Kasumi-1 (cell line): ENCODE data around the gene ABCC4.
A peak's percentile ranks its signal among the peaks of the same experiment; 100 is the strongest.
"Not testable (repeated sequence)": the region's sequence is repeated elsewhere in the genome, so short reads cannot be mapped to it uniquely, and the experiment has no call there.

Source experiments
- DNase-seq, 2 experiments: peaks; one replicate each; lab custom pipeline; 2025; lab: John Stamatoyannopoulos, UW

ABCC4 gene

DNA sequence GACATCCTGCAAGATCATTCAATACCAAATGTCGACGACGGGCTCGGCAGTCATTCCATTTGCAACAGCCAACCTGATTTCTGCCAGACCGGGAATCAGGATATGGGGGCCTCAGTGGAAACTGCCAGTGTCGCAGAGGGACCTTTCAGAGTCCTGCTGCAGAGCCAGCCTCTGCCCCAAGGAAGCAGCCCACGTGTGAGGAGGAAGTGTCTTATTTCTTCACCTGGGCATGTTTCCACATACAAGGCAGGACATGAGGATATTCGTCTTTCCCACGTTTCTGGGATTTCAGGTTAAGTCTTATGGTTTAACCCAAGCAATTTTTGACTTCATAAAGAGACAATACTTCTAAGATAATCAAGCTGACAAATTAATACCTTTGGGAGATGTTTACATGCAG is 69.9 kb downstream of the ABCC4 start:
- no peak for DNase-seq

DNA sequence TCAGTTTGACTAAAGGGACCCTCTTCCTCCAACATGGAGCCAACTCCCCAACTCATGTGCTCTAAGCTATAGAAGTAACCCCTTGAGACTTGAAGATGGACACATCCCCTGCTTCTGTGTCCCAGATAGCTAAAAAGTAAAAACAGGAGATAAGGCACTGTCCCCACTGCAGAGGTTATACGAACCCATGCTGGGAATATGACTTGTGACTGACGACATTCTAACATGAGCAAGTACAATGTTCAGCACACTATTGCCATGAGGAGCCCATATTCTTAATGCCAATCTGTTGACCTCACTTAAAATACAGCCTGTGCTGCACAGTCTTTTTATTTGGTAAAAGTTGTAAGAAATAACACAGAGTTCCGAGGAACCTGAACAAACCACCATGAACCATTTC is 71.4 kb downstream of the ABCC4 start:
- no peak for DNase-seq

DNA sequence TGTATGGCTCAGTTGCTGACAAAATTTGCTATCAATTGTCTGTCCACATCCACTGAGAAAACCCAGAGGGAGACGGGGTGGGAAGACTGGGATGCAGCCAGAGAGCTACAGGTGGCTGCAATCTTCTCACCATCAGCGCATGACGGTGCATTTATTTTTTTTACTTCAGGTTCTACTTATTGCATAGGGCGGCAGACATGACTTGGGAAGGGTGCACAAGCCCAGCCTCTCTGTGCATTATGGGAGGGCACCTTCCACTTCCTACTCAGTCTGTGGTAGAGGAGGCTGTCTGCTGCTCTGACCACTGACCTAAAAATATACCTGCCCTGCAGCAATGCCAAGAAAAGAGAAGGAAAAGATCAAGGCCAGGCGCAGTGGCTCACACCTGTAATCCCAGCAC is 73.1 kb downstream of the ABCC4 start:
- peak in 1 of 2 experiments; percentile 12 for DNase-seq

DNA sequence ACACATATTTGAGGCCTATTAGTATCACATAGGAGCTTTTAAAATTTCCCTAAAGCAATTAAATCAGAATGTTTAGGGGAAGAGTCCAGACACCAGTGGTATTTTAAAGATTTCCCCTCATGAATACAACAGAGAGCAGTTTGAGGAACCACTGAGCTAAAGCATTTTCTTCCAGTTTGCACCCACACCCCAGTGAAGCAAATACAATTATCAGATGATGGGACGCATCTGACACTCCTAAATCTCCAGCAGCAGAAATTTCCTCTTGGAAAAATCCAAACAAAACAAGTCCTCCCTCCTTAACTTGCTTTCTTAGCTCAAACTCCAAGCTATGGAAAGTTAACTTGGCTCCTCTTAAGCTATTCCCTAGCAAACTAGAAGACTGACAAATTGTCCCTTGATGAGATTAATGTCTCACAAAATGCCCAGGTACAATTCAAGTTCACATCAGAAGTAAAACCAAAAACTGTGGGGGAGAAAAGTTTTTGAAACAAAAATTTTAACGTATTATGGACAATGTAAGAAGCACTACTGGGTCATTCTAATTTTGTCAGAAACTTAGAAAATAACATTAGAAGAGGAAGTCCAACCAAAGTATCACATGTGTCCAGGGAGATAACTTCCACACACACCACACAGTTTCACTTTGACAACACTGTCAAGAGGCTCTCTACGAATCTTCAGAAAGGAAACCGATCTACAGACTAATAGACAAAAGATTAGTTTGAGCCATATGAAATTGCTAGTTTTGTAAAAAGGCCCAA is 74.1 kb downstream of the ABCC4 start:
- DNase-seq: peak; percentile 61 to 82

- DNase-seq: no peak
Measured at GRCh38 chr13:95226476-95226875, 74.8 kb downstream of the ABCC4 start.

DNA sequence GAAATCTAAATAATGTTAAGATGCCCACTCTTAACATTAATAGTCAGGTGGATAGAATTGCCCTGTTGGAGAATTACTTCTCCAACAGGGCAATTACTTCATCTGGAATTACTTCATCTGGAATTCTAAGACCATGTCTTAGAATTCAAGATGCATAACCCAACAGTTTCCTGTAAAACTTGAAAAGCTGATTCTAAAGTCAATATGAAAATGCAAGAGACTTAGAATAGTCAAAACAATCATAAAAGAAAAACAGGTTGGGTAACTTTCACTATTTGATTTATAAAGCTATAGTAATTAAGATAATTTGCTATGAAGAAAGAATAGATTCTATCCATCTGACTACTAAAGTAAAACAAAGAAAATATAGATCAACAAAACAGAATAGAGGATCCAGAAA is 75.2 kb downstream of the ABCC4 start:
- DNase-seq: no peak

DNA sequence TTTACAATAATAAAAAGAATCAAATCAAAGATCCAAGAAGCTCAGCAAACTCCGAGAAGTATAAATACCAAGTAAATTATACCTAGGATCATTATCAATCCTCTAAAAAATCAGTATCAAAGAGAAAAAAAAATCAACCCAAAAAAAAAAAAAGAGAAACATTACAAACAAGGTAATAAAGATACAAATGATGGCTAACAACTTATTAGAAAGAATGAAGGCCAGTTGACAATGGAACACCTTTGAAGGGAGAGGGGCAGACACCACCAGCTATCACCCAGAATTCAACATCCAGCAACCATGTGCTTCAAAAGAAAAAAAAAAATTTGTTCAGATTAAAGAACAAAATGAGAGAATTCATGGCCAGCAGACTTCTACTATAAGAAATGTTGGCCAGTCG is 77.2 kb downstream of the ABCC4 start:
- no peak for DNase-seq

DNA sequence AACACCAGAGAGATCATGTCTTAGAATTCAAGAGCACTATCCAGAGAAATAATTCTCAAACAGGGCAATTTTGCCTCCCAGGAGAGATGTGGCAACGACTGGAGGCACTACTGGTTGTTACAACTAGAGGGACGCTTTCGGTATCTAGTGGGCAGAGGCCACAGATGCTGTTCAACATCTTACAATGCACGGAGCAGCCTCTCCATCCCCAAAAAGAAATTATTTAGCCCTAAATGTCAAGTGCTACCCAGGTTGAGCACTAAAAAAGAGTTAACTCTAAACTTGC is 78.6 kb downstream of the ABCC4 start:
- no peak for DNase-seq

DNA sequence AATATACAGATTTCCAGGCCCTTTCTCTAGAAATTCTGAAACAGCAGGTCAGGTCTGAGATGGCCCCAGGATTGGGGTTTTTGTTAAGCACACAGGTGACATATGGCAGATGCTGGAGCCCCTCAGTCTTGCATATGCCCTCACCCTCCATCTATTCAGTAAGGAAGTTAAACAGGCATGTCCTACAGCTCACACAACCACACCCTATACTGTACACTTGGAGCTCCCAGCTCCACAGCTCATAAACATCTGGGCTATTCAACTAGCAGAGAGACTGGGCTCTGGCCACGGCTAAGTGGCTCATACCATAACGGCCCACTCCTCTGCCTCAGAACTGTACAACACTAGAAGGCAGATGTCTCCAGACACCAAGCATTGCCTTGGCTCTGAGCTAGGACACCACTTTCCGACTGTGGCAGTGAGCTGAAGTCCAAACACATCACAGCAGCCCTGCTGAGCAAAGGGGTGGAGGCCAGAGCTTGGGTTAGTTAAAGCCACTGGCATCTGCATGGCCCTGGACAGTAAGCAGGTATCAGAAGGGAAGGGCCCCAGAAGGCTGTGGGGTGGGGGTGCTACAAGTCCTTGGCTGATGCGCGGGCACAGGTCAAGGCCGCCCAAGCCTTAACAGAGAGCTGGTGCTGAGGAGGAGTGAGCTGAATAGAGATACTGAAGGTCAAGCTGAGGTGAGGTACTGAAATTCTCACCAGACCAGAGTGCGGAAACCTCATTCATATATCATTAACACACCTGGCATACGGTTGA is 79.1 kb downstream of the ABCC4 start:
- DNase-seq: no peak

GRCh38 chr13:95220611-95221010 is 80.6 kb downstream of the ABCC4 start:
- DNase-seq: no peak

DNA sequence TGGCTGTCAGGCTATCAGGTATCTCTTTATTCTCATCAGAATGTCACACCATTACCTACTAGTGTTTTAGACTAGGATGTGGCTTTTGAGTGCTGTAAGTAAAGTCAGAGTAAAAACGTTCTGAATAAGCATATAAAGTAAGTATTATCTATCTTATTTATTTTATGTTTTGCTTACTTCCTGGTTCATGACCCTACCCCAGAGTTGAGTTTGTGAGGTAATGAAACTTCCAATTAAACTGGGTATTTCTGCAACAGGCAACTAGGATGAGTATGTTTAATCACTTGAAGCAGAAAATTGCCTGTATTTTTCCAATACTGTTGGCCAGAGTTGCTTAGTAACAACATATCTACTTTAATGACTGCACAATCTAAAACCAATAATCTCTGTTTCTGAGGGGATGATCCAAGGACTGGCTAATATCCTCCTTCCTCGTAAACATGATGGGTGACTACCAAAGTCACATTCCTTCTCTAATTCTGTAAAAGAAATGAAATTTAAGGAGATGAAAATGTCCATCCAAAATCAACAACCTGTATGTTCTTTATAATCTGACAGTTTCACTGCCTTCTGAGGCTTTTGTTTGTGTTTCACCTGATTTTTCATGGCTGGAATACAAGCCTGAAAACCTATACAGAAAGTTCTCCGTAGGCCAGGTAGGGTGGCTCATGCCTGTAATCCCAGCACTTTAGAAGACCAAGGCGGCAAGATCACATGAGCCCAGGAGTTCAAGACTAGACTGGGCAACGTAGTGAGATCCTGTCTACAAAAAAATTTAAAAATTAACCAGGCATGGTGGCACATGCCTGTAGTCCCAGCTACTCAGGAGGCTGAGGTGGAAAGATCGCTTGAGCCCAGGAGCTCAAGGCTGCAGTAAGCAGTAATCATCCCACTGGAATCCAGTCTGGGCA is 83.1 kb downstream of the ABCC4 start:
- DNase-seq: no peak

DNA sequence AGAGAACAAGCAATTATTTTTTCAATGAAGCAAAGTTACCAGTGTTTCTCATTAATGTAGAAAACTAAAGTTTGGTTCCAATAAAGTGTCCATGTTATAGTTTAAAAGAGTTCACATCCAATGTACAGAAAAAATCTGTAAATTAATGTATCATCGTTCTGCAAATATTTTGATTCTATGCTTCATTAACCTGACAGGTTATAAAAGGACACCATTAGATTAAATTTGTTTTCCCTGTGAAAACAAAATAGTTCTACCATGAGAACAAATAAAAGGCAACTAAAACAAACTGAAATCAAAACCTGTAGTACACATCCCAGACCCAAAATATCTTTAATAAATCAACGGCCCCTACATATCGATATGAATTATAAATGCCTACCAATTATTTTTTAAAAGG is 85.1 kb downstream of the ABCC4 start:
- no peak for DNase-seq

GRCh38 chr13:95212983-95213850 is 88.0 kb downstream of the ABCC4 start:
- no peak for DNase-seq

- no peak for DNase-seq
Measured at GRCh38 chr13:95209109-95209508, 92.1 kb downstream of the ABCC4 start.

DNA sequence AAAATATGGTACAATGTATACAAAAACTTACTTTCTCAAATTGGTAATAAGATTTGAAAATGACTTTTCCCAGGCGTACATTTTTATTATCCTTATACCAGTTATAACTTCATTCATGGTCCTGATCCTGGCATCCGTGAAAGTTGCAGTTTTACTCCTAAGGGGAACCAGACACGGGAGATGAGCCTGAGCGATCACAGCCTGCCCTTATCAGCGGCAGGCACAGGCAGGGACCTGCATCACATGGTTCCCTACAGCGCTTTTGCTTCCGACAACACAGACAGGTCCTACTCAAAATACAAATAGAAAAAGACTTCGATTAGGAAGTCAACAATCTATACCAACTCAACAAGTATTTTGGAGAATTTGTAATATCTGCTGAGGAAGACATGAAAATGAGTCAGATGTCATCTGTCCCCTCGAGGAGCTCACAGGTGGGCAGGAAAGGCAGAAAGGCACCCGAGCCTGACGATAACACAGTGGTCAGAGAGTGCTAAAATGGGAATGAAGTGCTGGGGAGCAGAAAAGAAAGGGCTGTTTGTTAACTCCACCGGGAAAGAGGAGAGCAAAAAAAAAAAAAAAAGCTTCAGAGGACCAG is 93.4 kb downstream of the ABCC4 start:
- DNase-seq: no peak

GRCh38 chr13:95206116-95206515 is 95.1 kb downstream of the ABCC4 start:
- DNase-seq: no peak

GRCh38 chr13:95204231-95204765 is 97.0 kb downstream of the ABCC4 start:
- DNase-seq: no peak

- DNase-seq: no peak
Measured at GRCh38 chr13:95201814-95202651, 99.2 kb downstream of the ABCC4 start.

DNA sequence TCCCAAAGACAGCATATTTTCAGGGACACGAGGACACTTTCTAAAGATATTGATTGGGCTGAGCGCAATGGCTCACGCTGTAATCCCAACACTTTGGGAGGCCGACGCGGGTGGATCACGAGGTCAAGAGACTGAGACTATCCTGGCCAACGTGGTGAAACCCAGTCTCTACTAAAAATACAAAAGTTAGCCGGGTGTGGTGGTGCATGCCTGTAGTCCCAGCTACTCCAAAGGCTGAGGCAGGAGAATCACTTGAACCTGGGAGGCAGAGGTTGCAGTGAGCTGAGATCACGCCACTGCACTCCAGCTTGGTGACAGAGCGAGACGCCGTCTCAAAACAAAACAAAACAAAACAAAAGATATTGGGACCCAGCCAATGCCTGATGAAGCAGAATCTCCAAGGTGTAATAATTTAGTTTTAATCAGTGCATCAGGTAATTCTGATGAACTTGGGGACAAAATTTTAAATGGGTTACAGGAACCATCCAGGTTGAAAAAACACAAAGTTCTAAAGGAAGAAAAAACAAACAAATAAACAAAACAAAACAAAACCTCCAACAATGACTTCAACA is 100.8 kb downstream of the ABCC4 start:
- not testable (repeated sequence) for DNase-seq

- DNase-seq: no peak
Measured at GRCh38 chr13:95199896-95200295, 101.4 kb downstream of the ABCC4 start.
